CMK (cell line): ENCODE data around the gene SGPP2.

Source experiments
- DNase-seq: peaks from one replicate; pipeline ENCODE4 v3.0.0-alpha.2; 2010; ENCODE audit warnings: low read depth

Gene SGPP2

DNA sequence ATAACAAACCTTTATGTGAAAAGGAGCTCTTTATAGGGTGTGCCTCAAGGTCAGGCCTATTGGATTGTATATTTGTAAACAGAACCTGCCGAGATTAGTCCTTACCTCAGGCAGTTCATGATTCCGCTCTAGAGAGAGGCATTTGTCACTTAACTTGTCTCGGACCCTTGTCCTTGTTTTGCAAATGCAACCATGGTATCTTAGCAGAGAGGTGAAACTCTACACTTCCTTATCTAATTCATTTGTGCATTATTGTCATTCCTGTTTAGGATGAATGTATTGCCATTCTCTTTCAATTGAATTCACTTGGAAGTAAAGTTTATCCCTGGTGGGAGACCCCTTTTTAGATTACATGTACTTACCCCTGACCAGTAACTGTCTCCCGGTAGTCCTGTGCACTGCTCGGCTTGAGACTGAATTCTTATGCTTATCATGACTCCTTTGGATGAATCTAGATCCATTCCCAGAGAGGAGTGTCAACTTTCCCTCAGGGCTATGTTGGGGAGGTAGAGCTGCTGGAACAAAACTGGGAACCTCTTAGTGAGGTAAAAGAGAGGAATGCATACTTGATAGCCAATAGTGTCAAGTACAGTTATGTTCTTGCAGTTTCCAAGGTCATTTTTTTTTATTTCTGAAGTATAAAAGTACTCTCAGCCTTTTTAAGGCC is 46.6 kb downstream of the SGPP2 start:
- DNase-seq: no peak

DNA sequence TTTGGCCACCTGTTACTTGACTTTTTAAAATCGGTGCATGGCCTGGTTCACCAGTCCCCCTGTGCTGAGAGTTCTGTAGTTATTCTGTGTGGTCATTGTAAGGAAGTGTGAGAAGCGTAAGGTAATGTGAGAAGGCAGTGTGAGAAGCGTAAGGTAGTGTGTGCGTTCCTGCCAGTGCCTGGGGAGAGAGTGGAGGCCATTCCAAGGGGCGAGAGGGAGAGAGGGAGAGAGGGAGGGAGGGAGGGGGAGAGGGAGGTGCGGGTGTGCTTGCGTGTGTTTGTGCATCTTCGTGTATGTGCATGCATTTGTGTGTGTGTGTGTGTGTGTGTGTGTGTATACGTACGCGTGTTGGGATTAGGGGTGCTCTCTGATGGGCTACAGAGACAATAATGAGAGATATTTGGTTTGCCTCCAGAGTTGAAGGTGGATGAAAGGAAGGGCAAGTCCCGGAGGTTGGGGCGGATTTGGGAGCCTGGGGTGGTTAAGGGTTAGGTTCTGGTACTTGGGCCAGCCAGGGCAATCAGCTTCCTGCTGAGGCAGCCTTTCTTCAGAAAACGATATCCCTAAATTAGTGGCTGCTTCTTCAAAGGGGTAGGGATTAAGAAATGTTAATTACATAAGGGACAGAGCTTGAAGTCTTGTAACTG is 53.7 kb downstream of the SGPP2 start:
- no peak for DNase-seq

DNA sequence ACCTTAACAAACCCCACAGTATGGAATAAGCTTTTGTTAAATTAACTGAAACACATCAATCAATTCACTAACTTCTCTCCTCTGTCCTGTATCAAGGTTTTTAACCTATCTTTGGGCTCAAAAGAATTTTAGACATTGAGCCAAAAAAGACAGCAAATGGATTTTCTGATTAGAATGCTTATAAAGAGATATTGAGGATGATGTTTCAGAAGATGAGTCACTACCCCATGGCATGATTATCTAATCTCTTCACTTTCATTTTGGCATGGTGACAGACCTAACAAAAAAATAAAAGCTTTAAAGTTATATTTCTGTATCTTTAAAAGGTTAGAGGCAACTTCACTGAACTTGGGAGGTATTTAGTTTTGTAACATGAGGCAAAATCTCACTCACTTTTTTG is 55.5 kb downstream of the SGPP2 start:
- no peak for DNase-seq

DNA sequence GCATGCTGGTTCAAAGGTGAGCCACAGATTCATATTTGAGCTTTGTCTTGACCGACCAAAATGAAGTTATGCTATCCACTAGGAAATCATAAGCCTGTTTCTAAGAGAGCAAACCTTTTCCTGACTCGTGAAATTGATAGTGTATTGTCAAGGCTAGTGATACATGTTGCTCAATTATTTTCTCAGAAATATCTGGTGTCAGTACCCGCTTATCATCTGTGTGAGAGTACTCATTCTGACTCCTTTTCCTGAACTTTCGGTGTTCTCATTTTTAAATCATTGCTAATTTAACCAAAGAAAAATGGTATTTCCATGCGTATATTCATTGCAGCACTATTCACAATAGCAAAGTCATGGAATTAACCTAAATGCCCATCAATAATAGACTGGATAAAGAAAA is 56.2 kb downstream of the SGPP2 start:
- DNase-seq: no peak

DNA sequence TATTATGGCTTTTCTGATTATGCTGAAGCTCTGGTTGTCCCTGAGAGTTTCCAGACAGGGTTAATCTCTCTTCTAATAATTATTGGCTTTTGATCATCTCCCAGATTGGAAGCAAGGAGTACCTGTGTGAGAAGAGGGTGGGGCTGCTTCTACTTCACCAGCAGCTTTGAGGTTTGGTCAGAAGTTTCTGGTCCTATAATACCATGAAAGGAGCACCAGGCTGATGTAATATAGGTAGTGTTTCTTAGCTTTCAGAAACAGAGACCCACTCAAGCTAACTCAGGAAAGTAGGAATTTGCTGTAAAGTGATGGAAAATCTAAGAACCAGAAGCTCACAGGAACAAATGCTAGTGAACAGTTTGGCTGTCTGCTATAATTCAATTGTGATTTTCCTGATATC is 57.6 kb downstream of the SGPP2 start:
- no peak for DNase-seq

DNA sequence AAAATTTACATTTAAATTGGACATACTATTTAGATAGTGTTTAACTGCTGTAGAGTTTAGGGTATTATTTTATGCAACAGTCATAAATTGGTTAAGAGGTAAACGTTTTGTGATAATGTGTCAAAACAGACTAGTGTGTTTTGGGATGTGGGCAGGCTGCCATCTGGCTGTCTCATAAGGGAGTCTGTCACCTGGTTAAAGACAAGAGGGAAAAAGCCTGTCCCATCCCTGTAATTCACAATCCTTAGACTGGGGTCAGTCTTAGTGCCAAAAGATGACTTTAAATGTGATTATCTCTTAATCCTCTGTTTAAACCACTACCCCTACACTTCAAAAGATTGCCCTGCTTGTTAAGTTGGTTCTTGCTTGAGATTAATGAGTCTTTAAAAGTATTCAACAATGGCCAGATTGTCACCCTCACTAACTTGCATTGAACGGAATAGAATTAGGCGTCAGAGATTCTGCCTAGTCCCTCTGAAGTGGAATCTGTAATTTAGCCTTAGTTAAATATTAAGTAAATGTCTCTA is 59.2 kb downstream of the SGPP2 start:
- DNase-seq: no peak

DNA sequence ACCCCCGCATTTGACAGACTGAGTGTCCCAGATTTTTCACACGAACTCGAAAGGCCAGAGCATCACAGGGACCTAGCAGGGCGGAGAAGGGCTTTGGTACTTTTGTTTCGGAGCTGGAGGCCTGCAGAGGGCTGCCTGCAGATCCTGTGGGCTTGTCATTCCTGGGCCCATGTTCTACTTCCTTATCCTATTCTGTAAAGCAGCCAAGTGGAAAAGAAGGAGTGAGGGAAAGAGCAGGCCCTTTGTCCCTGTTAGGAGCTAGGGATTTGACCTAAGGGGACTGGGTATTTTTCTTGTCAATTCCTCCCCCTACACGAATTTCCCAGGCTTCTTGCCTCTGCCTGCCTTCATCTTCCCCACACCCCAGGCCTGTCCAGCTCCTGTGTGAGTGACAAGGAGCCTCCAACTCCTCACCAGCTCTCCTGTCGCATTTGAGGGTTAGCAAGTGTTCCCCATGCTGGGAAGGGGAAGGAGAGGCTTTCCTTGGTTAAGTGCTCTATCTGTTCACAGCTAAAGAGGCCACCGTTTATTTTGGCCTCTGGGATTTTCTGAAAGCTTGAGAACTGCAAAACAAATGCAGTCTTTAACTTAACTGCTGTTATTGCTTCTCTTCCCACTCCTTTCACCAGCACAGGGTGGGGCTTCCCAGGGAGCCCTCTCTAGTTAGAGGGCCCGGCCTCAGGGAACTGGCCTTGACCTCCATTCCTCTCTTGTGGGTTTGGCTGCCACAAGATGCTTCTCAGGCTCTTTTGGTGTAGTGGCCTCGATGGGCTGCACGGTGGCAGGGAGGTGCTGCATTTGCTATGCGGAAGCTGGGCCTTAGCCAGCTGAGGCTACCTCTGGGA is 61.2 kb downstream of the SGPP2 start:
- no peak for DNase-seq

DNA sequence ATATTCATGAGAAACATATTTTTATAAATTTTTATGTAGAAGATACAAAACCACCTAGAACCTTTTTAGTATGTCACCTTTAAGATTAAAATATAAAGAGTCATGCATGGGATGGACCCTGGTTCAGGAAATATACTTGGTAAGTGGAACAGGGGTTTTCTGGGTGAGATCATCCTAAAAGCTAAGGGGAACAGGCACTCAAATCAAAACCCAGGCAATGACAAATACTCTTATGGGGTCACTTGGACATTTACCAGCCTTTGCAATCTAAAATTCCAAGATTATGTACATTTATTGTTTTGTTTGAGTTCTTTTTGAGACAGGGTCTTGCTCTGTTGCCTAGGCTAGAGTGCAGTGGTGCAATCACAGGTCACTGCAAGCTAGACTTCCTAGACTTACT is 65.8 kb downstream of the SGPP2 start:
- DNase-seq: no peak

DNA sequence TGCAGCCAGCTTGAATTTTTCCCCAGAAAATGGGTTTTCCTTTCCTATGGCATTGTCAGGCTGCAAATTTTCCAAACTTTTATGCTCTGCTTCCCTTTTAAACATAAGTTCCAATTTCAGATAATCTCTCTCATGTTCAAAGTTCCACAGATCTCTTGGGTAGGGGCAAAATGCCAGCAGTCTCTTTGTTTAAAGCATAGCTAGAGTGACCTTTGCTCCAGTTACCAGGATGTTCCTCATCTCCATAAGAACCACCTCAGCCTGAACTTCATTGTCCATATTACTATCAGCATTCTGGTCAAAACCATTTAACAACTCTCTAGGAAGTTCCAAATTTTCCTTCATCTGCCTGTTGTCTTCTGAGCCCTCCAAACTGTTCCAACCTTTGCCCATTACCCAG is 68.3 kb downstream of the SGPP2 start:
- DNase-seq: no peak

DNA sequence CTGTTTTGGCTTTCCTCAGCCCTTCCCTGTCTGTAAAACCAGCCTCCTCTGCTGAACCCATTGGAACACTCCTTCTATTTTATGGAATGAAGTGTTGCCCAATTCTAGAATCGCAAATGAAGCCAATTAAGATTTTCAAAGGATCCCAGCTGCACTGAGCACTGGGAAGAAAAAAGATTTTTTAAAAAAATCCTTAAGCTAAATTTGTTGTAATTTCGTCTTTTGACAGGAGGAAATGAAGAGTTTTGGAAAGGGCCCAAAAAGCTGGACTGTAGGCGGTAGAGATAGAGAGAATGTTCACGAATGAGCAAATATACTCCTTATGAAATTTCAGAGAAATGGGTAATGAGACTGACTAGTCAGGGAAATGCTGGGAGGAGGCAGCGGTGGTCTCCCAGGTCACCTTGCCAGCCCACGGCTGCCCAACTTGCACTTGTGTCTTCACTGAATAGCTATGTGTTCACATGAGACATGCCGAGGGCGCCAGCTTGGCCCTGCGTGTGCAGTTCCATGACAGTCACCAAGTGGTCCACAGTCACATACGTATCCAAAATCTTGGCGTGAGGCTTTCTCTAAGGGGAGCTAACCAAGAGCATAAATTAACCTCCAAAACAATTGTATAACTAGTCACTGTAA is 69.9 kb downstream of the SGPP2 start:
- DNase-seq: no peak

DNA sequence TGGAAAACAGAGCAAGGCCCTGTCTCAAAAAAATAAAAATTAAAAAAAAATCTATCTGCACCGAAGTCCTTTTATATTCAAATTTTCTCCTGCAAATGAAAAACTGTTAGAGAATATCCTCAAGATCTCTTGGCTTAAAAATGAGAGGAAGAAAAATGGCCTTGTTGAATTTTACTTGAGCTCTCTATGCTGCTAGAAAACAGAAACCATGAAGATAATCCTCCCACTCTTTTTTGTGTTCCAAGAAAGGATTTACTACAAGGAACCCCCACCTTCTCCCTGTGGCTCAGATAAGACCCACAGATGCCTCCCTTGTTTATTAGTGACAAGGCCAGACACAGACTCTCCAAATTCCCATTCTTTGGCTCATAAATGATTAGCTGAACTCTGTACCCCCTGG is 71.0 kb downstream of the SGPP2 start:
- DNase-seq: no peak

DNA sequence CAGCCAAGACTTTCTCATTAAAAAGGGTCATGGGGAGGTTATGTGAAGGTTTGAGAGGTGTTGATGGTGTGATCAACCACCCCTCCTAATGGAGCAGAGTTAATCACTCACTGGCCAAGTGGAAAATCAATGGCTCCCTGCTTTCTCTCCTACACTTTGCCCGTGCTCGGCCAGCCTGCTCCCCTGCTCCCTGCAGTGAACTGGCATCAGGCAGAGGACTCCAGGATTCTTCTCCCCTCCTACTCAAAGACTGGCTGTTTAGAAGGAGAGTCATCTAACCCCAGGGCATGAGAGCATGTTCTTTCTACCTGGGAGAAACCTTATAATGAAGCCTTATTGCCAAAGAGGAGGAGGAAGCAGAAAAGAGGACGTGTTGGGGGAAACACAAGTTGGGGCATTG is 74.9 kb downstream of the SGPP2 start:
- DNase-seq: no peak

DNA sequence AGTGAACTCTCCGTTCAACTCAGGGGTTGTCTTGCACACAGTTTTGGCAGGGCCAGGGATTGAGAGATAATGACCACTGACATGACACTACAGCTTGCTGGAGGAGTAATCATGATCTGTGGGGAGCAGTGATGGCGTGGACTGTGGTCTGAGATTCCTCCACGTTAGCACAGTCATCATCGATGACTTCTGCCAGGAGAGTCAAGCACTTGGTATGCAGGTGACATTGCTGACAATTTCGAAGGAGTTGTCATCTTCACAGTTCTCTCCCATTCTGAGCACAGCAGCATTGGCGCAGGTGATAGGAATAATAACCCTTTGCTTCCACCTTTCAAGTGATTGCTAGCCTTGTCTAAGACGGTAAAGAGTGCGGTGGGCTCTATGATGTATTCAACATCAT is 79.8 kb downstream of the SGPP2 start:
- DNase-seq: no peak

DNA sequence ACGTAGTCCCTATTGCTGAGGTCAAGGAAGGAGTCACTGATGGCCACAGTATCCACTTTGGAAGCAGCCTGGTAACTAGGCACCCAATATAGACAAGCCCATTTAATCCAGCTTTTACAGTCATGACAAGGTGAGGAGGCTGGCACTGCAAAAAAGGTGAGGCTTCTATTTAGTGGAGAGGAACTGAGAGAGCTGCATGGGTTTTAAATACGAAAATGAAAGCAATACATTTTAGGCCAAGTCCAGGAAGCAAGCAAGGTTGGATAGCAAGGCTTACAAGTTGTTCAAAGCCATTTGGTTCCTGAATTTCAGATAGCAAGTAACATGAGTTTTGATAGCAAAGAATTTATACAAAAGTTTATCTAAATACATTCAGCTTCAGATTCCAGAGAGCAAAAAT is 80.4 kb downstream of the SGPP2 start:
- no peak for DNase-seq

DNA sequence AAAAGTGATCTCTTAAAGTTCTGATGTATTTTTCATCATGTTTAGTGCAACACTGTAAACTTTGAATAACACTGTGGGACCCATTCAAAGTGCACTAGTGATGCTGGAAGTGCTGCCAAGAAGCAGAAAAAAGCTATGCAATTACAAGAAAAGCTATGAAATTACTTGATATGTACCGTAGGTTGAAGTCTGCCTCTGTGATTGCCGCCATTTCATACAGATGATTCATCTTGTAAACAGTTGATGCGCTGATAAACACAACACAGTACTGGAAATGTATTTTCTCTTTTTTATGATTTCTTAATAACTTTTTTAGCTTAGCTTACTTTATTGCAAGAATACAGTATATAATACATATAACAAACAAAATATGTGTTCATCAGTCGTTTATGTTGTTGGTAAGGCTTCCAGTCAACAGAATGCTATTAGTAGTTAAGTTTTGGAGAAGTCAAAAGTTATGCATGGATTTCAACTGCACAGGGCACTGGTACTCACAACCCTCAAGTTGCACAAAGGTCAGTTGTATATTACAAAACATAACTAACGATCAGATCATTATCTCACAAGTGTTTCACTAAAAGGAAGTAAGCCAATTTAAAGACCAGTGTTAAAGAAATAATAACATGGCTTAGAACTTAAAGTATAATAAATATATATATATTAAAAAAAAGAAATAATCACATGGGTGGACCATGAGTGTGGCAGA is 82.0 kb downstream of the SGPP2 start:
- DNase-seq: no peak

DNA sequence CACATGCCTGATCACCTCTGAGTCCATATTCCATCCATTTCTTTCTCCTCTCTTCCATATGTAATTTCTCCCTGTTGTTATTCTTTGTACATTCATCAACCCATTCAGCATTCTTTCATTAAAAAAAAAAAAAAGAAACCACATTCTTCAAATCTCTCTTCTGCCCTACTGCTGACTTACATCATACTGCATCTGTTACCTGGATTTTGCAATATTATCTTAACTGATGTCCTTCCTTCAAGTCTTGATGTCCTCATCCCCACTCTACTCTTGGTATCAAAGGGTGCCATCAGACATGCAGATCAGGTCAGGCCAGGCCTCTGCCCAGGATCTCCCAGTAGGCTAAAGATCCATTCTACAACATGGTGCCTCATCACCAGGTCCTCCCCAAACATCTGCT is 90.6 kb downstream of the SGPP2 start:
- no peak for DNase-seq

DNA sequence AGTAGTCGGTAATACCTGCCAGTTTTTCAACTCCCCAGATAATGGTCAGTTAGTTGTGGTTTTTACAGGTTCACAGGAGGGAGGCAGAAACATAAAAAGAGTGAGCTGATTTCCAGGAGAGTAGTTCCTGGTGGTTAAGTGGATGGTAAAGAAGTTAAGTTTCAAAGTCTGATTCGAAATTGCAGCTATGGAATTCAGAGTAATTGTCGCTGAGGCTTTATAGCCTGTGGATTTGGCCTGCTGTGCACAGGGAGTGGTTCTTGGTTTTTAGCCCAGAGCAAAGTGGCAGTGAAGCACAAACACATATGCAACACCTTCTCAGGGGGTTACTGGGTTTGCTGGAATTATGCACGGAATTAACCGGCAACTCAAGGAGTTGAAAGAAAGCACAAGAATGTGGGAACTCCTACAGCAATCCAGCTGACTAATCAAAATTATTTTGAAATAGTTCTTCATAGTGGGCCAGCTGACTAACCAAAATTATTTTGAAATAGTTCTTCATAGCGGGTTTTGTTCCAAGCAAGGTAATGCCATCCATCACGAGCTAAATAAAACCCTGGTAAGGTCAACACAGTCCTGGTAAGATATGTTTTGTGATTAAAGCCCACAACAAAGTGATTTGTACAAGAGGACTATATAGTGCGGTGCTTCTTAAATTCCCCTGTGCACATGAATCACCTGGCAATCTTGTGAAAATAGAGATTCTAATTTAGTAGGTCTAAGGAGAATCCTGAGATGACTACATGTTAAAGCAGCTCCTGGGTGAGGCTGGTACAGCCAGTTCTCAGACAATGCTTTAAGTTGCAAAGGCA is 94.4 kb downstream of the SGPP2 start:
- DNase-seq: no peak

DNA sequence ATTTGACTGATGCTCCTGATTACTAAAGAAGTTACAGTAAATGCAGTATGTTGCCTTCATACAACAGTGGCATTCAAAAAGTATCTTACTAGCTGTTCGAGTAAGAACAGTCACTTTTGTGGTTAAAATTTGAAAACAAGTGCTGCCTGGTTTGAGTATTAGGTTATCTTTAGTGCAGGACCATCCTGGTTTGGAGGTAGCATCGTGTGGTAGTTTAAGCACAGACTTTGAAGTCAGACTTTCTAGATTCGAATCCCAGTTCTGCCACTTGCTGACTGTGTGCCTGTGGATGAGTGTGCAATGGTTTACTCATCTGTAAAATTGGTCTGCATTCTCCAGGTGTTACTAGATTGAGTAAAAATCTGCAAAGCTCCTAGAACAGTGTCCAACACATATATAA is 96.8 kb downstream of the SGPP2 start:
- no peak for DNase-seq

DNA sequence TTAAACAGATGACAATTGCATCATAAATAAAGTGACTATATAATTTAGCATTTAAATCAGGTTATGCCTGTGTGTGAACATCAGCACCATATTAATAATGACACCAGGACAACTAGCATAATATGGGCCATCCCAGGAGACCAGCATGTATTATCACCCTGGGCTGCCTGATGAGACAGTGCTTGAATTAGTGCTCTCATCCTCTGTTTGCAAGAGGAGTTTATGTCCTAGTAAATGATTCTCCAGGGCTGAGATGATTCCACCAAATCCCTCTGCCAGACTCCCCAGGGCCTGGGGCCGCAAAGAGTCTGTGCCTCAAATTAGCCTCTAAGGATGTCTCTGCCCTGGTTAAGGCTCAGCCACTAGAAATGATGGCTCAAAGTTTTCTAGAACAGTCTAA is 97.7 kb downstream of the SGPP2 start:
- no peak for DNase-seq

DNA sequence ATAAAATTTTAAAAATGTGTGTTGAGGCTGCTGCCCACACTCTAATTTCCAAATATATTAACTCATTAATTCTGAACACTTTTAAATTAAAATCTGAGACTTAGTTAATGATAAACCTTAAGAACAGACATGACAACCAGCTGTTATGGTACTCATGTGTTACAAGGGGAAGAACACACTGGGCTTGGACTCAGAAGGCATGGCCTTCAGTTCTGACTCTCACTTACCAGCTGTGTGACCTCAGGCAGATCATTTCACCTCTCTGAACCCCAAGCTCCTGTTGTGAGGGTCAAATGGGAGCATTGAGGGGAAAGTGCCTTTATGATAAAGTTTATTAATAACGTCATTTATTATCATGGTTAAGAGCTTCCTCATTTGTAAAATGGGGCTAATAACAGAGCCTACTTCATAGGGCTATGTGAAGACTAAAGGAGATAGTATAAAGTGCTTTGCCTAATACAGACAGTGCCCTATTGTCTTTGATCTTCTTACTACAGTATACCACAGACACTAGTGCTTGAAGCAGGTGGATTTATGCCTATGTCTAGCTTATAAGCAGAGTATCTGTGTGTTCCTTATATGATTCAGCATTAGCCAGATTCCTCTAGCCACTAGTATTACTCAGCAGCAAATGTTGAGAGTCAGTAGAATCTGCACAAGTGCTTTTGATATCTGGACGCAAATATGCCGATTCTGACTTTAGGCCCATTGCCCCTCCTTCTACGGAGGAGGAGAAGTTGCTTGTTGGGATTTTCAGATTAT is 99.6 kb downstream of the SGPP2 start:
- no peak for DNase-seq
